Measurements from ENCODE around the gene SLC25A30.
"Not testable (repeated sequence)": the region's sequence is repeated elsewhere in the genome, so short reads cannot be mapped to it uniquely, and the experiment has no call there.

SLC25A30 gene

DNA sequence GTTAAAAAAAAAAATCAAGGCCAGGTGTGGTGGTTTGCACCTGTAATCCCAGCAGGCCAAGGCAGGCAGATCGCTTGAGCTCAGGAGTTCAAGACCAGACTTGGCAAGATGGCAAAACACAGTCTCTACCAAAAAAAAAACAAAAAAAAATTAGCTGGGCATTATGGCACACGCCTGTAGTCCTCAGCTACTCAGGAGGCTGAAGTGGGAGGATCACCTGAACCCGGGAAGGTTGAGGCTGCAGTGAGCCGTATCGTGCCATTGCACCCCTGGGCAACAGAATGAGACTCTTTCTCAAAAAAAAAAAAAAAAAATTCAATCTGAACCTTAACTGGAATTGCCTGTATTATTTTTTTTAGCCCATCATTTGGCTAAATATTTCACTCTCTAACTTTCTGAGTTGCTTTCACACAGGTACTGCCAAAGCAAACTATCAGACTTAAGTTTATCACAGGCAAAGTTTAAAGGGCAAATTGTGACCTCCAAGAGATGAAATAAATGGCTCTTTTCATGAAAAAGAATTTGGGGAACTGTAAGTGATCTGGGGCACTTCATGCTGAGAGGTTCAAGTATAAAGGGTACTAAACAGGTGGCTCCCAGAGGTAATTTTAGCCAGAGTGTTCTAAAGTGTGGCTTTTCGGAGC lies 14.7 kb upstream of the SLC25A30 start:
- no peak for DNase-seq (ENCODE audit: low spot score)

DNA sequence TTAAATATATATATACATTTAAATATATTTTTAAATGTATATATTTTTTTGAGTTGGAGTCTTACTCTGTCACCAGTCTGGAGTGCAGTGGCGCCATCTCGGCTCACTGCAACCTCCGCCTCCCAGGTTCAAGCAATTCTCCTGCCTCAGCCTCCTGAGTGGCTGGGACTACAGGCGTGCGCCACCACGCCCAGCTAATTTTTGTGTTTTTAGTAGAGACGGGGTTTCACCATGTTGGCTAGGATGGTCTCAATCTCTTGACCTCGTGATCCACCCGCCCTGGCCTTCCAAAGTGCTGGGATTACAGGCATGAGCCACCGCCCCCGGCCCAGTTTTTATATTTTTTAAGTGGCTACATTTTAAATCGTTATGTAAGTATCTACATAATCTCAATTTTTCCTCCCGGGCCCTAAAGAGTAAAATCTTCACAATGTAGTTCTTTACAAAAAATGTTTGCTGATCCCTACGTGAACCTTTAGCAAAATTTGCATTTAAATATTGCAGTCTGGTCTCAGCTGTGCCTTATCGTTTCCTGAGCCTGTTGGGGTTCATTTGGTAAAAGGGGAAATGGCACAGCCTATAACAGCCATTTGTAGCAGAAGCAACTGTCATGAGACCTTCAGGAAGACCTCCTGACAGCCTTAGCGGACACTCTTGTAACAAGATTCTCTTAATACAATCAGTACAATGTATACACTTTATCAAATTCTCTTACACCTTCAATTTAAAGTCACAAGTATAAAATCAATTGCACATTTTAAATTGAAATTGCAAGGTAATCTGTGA lies 8.1 kb upstream of the SLC25A30 start:
- DNase-seq (ENCODE audit: low spot score): not testable (repeated sequence)

DNA sequence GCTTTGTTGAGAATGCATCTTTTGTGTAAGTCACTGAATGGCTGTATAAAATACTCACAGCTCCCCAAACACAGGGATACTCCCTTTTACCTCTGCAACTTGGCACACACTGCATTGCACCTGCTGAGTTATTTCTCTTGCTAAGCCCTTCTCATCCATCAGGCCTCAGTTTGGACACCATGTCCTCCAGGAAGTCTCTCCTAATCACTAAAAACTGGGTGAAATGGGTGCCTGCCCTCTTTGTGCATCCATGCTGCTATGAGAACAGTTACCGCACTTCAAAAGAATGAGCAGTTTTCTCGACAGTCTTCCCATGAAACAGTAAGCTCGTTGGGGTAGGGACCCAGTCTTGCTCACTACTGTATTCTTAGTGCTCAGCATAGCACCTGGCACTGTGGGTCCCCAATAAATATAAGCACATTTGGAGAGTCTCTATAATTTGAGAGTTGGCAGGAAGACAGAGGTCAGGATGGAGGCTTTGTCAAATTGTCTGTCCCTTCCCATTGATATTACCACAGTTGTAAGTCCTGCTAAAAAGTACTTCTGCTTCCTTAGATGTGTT lies 4.6 kb upstream of the SLC25A30 start:
- DNase-seq (ENCODE audit: low spot score): no peak

DNA sequence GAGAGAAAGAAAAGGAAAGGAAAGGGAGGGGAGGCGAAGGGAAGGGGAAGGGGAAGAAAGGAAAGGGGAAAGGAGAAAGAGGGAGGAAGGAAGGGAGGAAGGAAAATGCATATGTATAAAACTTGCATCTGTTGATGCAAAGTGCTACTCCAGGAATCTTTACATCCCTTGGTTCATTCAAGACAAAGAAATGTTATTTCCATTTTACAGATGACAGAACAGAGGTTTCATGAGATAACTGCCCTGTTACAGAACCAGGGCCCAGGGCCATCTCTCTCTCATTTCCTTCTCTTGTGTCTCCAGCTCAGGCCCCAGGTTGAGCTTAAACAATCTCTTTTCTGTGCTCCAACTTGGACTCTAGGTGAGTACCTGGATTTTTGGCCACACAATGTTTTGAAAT lies 1.8 kb upstream of the SLC25A30 start:
- no peak for DNase-seq (ENCODE audit: low spot score)

DNA sequence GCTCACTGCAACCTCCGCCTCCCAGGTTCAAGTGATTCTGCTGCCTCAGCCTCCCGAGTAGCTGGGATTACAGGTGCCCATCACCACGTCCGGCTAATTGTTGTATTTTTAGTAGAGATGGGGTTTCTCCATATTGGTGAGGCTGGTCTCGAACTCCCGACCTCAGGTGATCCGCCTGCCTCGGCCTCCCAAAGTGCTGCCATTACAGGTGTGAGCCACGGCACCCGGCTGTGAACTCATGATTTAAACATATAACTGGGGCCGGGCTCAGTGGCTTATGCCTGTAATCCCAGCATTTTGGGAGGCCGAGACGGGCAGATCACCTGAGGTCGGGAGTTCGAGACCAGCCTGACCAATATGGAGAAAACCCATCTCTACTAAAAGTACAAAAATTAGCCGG lies 1.2 kb upstream of the SLC25A30 start:
- DNase-seq (ENCODE audit: low spot score): not testable (repeated sequence)

DNA sequence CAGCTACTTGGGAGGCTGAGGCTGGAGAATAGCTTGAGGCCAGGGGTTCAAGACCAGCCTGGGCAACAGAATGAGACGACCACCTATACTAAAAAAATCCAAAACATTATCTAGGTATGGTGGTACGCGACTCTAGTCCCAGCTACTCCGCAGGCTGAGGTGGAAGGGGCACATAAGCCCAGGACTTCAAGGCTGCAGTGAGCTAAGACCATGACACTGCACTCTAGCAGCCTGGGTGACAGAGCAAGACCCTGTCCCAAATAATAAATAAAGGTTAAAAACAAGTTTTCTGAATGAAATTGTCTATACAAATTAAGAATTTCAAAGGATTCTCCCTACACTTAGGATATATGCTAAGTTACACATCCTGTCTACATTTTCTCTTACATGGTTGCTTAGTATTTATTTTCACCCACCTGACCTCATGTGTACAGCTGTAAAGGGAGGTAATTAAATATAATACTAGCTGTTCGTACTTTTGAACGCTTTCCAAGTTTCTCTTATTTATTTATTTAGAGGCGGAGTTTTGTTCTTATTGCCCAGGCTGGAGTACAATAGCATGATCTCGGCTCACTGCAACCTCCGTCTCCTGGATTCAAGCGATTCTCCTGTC lies 1.6 kb downstream of the SLC25A30 start:
- no peak for DNase-seq (ENCODE audit: low spot score)

DNA sequence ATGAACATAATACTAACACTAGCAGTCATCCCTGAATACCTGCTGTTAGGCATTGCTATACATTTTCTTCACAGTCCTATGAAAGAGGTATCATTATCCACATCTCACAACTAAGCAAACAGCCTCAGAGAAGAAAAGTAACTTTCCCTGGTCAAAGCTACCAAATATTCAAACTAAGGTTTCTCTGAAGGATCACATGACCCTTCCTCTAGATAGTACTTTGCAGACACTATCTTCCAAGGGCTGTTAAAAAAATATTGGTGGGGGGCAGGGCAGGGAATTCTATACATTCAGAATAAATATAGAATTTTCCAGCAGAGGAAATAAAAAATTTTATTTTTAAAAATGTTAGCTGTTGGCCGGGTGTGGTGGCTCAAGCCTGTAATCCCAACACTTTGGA lies 3.1 kb downstream of the SLC25A30 start:
- DNase-seq (ENCODE audit: low spot score): no peak

DNA sequence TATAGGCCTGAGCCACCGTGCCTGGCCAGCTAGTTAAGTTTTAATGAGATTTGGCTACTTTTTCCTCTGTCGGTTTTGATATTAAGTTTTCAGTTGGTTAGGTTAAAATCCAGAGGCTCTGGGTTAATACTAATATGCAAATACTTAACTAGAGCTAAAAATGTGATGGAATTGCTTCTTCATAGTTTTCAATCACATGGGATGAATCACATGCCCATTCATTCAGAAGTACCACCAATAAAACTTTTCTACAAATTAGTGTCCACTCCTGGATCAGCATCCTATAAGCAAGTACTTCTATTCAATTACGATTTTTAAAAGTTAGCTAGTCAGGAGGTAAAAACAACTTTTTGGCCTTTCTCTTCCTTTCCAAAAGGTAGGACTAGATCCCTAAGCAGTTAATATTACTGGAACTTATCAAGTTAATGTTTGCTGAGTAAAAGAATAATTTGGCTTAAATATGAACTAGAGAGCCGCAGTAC lies 4.3 kb downstream of the SLC25A30 start:
- DNase-seq (ENCODE audit: low spot score): no peak

DNA sequence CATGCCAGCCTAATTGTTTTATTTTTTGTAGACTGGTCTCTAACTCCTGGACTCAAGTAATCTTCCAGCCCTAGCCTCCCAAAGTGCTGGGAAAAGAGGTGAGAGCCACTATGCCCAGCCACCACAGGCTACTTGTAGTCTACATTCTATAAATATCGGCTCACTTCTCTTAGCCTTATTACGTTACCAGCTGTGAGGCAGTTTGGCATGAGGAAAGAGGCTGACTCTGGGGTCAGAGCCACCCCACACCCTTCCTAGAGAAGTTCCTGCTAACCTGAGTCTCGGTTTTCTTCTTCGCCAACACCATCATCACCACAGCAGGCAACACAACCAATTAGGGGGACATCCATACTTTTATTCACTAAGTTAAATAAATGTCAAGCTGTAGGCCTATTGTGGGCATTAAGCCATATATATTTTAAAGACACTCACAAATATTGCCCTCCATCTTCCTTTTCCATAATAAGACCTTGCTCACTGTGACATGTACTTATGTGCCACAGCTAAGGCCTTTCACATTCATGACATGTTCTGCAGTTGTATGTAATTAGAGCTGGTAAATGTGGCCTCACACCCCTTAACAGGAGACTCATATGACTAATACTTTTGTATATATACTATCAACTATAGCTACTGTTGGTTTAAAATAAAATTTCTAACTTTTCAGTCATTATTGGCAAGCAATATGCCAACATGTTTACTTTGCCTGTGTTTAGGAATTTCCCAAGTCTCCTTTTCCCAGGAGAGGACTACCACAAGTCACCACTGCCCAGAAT lies 5.7 kb downstream of the SLC25A30 start:
- DNase-seq (ENCODE audit: low spot score): no peak

DNA sequence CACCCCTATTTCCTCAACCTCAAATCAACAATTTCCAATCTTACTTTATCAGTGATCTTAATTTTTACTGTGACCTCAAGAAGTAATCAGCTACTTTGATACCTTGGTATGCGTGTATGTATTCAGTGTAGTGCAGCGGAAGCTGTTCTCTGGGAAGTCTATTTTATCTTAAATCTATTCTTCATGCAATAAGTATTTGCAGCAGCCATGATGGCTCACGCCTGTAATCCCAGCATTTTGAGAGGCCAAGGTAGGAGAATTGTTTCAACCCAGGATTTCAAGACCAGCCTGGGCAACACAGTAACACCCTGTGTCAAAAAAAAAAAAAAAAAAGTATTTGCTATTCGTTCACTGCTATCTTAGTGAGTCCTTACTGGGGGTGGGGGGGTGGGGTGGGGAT lies 6.5 kb downstream of the SLC25A30 start:
- no peak for DNase-seq (ENCODE audit: low spot score)

DNA sequence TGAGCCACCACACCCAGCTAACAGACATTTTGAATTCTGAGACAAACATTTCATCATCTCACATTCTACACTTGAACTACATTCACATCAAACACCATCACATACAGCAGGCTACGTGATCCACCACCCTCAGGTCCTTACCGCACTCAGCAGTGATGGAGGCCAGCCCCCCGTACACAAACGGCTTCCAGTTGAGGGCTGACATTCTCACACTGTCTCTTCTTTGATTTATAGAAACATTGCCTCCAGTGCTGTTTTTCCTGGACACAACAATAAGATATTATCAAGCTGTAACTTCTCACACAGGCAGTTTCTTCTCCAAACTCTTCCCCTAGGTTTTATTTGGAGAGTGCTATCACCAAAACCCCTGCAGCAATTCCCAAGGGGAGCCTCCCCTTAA lies 7.0 kb downstream of the SLC25A30 start:
- no peak for DNase-seq (ENCODE audit: low spot score)

DNA sequence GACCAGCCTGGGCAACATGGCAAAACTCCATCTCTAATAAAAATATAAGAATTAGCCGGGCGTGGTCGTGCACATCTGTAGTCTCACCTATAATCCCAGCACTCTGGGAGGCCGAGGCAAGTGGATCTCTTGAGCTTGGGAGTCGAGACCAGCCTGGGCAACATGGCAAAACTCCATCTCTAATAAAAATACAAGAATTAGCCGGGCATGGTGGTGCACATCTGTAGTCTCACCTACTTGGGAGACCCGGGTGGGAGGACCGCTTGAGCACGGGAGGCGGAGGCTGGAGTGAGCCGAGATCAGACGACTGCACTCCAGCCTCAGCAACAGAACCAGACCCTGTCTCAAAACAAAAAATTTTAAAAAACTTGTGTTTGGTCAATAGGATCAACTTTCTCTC lies 7.7 kb downstream of the SLC25A30 start:
- no peak for DNase-seq (ENCODE audit: low spot score)

DNA sequence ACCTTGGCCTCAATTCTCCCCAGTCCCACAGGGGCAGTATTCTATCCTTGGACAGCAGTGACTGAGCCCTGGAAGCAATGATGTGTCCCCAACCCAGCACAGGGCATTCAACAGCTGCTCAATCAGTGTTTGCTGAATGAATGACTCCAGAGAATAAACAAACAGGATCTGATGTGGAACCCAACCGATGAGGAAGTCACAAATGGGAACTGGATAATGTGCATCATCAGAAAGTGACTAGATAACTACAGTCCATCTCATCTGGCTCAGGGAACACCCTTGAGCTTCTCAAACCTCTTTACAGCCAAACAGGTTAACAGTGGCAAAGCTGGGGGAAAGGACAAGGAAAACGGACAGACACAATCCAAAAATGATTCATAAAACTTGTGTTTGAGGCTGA lies 8.2 kb downstream of the SLC25A30 start:
- DNase-seq (ENCODE audit: low spot score): no peak

DNA sequence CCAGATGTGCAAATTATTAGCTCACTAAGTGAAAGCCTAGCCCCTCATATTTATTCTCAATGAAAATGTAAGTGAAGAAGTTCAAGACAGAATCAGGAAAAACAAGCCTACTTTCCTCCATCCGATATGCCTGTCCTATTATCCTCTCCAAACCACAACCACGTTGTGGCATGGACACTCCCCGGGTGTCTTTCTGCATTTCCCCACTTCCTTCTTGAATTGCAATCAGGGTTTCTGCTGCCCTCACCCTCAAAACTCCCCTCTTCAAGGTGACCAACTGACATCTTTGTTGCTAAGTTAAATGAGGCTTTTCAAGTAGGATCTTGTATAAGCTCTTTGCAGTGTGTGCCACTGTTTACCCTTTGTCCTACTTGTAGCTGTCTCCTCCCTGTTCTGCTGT lies 11.8 kb downstream of the SLC25A30 start:
- no peak for DNase-seq (ENCODE audit: low spot score)

DNA sequence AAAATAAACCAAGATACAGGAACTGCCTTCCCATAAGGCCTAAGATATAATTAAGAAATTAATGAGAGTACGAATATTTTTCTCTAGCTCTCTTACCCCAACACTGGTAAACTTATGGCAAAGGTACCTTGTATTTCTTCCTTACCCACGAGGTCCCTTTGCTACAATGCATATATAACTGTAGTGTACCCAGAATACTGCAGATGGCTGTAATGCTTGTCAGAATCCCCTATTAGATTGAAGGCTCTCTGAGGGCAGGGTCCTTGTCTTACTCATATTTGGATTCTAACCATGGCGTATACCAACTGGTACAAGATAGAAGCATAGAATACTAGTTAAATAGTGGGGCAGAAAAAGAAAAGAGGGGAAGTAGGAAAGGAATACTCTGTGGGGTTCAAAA lies 15.1 kb downstream of the SLC25A30 start:
- no peak for DNase-seq (ENCODE audit: low spot score)

DNA sequence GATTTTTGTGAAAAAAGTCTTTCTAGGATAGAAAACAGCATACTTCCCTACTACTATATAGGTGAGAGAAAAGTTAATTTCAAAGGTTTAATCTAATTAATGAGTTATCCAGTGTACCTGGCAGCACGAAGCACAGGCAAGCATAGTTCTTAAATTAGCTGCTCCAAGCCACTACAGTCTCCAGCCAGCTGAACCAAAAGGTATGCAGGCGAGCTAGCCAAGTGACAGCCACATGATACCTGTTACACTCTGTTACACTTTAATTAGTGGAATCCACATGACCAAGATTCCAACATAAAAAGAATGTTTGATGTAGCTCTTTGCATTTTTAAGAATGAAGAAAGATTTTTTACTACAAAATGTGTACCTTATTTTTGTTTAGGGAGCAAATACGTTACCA lies 15.5 kb downstream of the SLC25A30 start:
- DNase-seq (ENCODE audit: low spot score): no peak

DNA sequence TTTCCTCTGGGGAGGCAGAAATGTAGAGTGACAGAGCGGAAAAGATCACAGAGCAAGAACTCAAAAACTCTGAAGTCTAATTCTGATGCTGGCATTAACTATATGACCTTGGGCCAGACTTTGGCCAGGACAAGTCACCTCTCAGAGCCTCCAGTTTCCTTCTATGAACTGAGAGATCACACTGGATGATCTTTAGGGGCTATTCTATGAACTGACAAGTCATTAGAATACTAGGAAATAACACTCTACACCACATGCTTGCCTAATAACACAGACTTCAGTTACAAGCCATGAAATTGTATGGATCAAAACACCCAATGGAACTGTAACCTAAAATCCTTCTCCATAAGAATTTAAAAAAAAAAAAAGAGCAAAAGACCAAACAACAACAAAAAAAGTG lies 16.9 kb downstream of the SLC25A30 start:
- no peak for DNase-seq (ENCODE audit: low spot score)

DNA sequence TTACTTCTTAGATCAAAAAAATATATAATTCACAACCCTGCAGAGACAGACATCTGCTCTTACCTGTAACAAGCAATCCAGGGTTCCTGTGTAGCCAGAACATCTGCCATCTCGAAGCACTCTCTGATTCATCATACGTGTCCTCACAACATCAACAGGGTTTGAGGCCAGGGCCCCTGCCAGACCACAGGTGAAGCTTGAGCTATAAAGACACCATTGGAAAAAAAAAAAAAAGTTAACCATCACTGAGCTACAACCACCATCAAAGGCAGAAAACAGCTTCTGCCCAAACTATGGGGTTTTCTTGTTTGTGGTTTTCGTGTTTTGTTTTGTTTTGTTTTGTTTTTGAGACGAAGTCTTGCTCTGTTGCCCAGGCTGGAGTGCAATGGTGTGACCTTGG lies 19.3 kb downstream of the SLC25A30 start:
- DNase-seq (ENCODE audit: low spot score): no peak

DNA sequence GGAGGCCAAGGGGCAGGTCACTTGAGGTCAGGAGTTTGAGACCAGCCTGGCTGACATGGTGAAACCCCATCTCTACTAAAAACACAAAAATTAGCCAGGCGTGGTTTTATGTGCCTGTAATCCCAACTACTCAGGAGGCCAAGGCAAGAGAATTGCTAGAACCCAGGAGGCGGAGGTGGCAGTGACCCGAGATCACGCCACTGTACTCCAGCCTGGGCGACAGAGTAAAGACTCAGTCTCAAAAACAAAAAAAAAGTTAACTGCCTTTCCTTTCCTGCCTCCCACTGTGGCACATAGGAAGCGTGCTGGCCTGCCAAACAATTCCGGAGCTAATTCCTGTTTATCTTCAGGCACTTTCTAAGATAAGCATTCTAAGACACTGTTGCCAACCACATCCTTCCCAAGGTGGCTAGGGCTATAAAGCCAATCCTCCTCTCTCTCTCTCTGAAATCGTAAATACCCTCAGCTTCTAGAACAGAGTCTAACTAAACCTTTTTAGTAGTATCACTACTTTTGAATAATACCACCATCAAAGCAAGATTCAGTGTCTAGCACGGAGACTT lies 21.6 kb downstream of the SLC25A30 start:
- no peak for DNase-seq (ENCODE audit: low spot score)

DNA sequence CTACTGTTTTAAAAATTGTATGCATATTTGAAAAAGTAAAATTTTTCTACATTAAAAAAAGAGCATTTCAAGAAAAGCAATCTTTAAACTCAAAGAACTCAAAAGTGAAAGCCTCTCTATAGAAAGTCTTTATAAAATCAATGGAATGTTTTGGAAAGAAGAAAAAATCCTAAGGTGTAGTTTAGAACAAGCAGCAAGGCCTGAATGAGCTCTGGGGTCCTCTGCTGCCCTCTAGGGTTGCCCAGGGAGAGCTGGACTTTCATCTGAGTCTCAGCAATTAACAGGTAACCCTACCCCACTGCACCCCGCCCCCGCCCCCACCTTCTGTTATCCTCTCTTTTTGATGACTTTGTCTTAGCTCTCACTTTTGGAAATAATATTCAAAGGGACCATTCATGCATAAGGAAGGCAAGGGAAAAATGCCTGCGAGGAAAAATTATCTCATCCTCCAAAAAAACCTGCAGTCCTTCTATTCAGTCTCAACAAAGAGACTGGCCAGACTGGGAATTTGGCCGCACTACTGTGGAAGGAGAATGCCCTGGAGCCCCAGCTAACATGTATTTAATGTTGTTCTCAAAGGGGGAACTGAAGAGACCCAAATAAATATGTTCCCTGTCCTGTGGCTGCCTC lies 24.1 kb downstream of the SLC25A30 start:
- DNase-seq (ENCODE audit: low spot score): peak; percentile 82

DNA sequence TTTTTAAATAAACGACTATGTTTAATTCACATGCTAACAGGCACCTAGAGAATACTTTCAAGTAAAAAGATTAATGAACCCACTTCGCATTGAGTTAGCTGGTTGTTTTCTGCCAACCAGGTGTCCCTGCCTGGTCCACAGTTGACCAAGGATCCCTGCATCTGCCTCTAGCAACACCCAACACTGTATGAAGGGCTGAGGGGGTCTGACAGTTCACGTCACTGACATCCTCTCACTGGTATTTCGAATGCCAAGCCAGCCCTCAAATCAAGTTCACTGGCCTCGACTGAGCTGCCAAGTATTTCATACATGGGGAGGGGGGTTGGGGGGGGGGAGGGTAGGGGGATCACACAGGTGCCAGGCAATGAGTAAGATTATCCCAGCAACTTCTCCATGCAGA lies 25.4 kb downstream of the SLC25A30 start:
- no peak for DNase-seq (ENCODE audit: low spot score)
